ENCODE data around the gene PPFIBP1.

DNA sequence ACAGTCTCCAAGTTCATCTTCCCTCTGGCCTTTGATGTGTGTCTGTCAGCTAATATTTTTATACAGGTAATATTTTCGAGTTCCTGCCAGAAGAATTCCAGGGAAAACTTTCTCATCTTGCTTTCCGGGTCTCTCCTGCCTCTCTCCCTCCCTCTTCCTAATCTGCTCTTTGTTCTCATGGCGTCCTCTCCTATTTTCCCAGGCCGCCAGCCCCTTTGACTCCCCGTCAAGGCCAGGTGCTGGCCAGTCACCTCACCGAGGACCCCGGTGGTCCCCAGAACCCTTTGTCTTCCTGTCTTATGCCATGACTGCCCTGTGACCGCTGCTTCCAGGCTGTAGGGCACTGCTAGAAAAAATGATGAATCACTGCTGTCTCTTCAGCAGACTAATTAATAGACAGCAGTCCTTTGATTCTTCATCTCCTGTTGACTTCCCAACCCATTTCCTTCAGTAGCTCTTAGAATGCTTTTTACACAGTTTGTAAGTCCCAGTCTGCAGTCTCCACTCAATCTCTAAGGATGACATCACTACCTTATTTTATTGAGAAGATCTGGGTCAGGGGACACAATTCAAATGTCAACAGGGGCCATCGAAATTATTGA, 40.7 kb downstream of the PPFIBP1 start:
- TF ChIP-seq, protein P1, sequence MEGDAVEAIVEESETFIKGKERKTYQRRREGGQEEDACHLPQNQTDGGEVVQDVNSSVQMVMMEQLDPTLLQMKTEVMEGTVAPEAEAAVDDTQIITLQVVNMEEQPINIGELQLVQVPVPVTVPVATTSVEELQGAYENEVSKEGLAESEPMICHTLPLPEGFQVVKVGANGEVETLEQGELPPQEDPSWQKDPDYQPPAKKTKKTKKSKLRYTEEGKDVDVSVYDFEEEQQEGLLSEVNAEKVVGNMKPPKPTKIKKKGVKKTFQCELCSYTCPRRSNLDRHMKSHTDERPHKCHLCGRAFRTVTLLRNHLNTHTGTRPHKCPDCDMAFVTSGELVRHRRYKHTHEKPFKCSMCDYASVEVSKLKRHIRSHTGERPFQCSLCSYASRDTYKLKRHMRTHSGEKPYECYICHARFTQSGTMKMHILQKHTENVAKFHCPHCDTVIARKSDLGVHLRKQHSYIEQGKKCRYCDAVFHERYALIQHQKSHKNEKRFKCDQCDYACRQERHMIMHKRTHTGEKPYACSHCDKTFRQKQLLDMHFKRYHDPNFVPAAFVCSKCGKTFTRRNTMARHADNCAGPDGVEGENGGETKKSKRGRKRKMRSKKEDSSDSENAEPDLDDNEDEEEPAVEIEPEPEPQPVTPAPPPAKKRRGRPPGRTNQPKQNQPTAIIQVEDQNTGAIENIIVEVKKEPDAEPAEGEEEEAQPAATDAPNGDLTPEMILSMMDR (IDR thresholded peaks at IDR 0.05; ENCODE audit: insufficient read depth, low read length), result no peak
- TF ChIP-seq POLR2AphosphoS5 (IDR thresholded peaks at IDR 0.05; ENCODE audit: low read depth), result no peak
